ENCODE results near the gene GNG4.

GNG4 gene

GRCh38 chr1:235657747-235658526 is 8.4 kb upstream of the GNG4 start:
- Histone ChIP-seq H4K5ac (ENCODE audit: low read length) (no peak overlapping the region), H3K56ac (ENCODE audit: low read length) (no peak overlapping the region), H3K9ac (ENCODE audit: low read length) (no peak overlapping the region), H3K79me1 (ENCODE audit: low read length) (no peaks in the 10 kb centered on the region), H3K23ac (ENCODE audit: low read length) (no peak overlapping the region), H3K4me3 (ENCODE audit: low read length) (no peak overlapping the region), H3K79me2 (ENCODE audit: control insufficient read depth, insufficient read depth, low read length) (no peaks in the 10 kb centered on the region), H2AK5ac (ENCODE audit: low read length) (no peak overlapping the region), H2BK15ac (replicated peaks; ENCODE audit: low read depth) (no peak overlapping the region), H3K4me2 (ENCODE audit: low read length) (no peak overlapping the region), H3K27me3 (ENCODE audit: insufficient read depth, low read length, poor library complexity) (no peaks in the 10 kb centered on the region), H4K8ac (ENCODE audit: low read depth, low read length) (no peak overlapping the region), H3K4ac (ENCODE audit: low read depth, low read length) (no peak overlapping the region), H3K36me3 (ENCODE audit: control insufficient read depth, insufficient read depth, low read length) (no peaks in the 10 kb centered on the region), H2BK5ac (ENCODE audit: low read length) (no peak overlapping the region), H2BK120ac (ENCODE audit: low read depth, low read length) (no peak overlapping the region), H3K4me1 (ENCODE audit: control insufficient read depth, low read depth, low read length) (no peaks in the 10 kb centered on the region), H3K27ac (ENCODE audit: low read depth, low read length) (no peak overlapping the region), H3K18ac (ENCODE audit: low read length) (no peak overlapping the region)
- WGBS (ENCODE audit: extremely low coverage, insufficient coverage, low lambda C conversion rate) = no CpG with 5 or more reads among the region's 5 CpGs
- DNase-seq = no peak

GRCh38 chr1:235657269-235657668 is 7.7 kb upstream of the GNG4 start:
- Histone ChIP-seq H2BK120ac (ENCODE audit: low read depth, low read length) (no peak overlapping the region), H4K8ac (ENCODE audit: low read depth, low read length) (no peak overlapping the region), H3K23ac (ENCODE audit: low read length) (no peak overlapping the region), H3K56ac (ENCODE audit: low read length) (no peak overlapping the region), H4K5ac (ENCODE audit: low read length) (no peak overlapping the region), H2BK15ac (replicated peaks; ENCODE audit: low read depth) (no peak overlapping the region), H3K27ac (ENCODE audit: low read depth, low read length) (no peak overlapping the region), H3K27me3 (ENCODE audit: insufficient read depth, low read length, poor library complexity) (no peaks in the 10 kb centered on the region), H3K4me2 (ENCODE audit: low read length) (no peak overlapping the region), H3K36me3 (ENCODE audit: control insufficient read depth, insufficient read depth, low read length) (no peaks in the 10 kb centered on the region), H3K9ac (ENCODE audit: low read length) (no peak overlapping the region), H3K4me3 (ENCODE audit: low read length) (no peak overlapping the region), H3K4me1 (ENCODE audit: control insufficient read depth, low read depth, low read length) (no peaks in the 10 kb centered on the region), H3K18ac (ENCODE audit: low read length) (no peak overlapping the region), H3K4ac (ENCODE audit: low read depth, low read length) (no peak overlapping the region), H3K79me2 (ENCODE audit: control insufficient read depth, insufficient read depth, low read length) (no peaks in the 10 kb centered on the region), H3K79me1 (ENCODE audit: low read length) (no peaks in the 10 kb centered on the region), H2BK5ac (ENCODE audit: low read length) (no peak overlapping the region), H2AK5ac (ENCODE audit: low read length) (no peak overlapping the region)
- WGBS (ENCODE audit: extremely low coverage, insufficient coverage, low lambda C conversion rate) = no CpG with 5 or more reads among the region's 5 CpGs
- no peak for DNase-seq

- Histone ChIP-seq H3K27ac (ENCODE audit: low read depth, low read length) (no peak overlapping the region), H3K23ac (ENCODE audit: low read length) (no peak overlapping the region), H4K5ac (ENCODE audit: low read length) (no peak overlapping the region), H2AK5ac (ENCODE audit: low read length) (no peak overlapping the region), H3K36me3 (ENCODE audit: control insufficient read depth, insufficient read depth, low read length) (no peaks in the 10 kb centered on the region), H2BK120ac (ENCODE audit: low read depth, low read length) (no peak overlapping the region), H3K79me2 (ENCODE audit: control insufficient read depth, insufficient read depth, low read length) (no peaks in the 10 kb centered on the region), H3K27me3 (ENCODE audit: insufficient read depth, low read length, poor library complexity) (no peaks in the 10 kb centered on the region), H2BK15ac (replicated peaks; ENCODE audit: low read depth) (no peak overlapping the region), H4K8ac (ENCODE audit: low read depth, low read length) (no peak overlapping the region), H3K56ac (ENCODE audit: low read length) (no peak overlapping the region), H3K79me1 (ENCODE audit: low read length) (peaks cover under 1% of the 10 kb centered on the region), H3K4me3 (ENCODE audit: low read length) (no peak overlapping the region), H3K4me2 (ENCODE audit: low read length) (no peak overlapping the region), H3K4me1 (ENCODE audit: control insufficient read depth, low read depth, low read length) (peaks cover 2% of the 10 kb centered on the region), H2BK5ac (ENCODE audit: low read length) (no peak overlapping the region), H3K9ac (ENCODE audit: low read length) (no peak overlapping the region), H3K4ac (ENCODE audit: low read depth, low read length) (no peak overlapping the region), H3K18ac (ENCODE audit: low read length) (no peak overlapping the region)
- no CpG with 5 or more reads among the region's 11 CpGs for WGBS (ENCODE audit: extremely low coverage, insufficient coverage, low lambda C conversion rate)
- DNase-seq = no peak
These were observed 2.8 kb upstream of the GNG4 start for GRCh38 chr1:235652364-235652763.

GRCh38 chr1:235651170-235651806 is 1.7 kb upstream of the GNG4 start:
- H2BK15ac ChIP-seq (replicated peaks; ENCODE audit: low read depth) = no peak overlapping the region
- no peaks in the 10 kb centered on the region for H3K27me3 ChIP-seq (ENCODE audit: insufficient read depth, low read length, poor library complexity)
- H3K18ac ChIP-seq (ENCODE audit: low read length) = no peak overlapping the region
- H4K8ac ChIP-seq (ENCODE audit: low read depth, low read length) = no peak overlapping the region
- H3K27ac ChIP-seq (ENCODE audit: low read depth, low read length) = no peak overlapping the region
- peaks cover 2% of the 10 kb centered on the region for H3K79me2 ChIP-seq (ENCODE audit: control insufficient read depth, insufficient read depth, low read length)
- no peak overlapping the region for H3K23ac ChIP-seq (ENCODE audit: low read length)
- H3K79me1 ChIP-seq (ENCODE audit: low read length) = peaks cover 1% of the 10 kb centered on the region
- H2BK5ac ChIP-seq (ENCODE audit: low read length) = no peak overlapping the region
- H2BK120ac ChIP-seq (ENCODE audit: low read depth, low read length) = no peak overlapping the region
- H3K36me3 ChIP-seq (ENCODE audit: control insufficient read depth, insufficient read depth, low read length) = no peaks in the 10 kb centered on the region
- H2AK5ac ChIP-seq (ENCODE audit: low read length) = no peak overlapping the region
- no peak for DNase-seq
- no CpG with 5 or more reads among the region's 10 CpGs for WGBS (ENCODE audit: extremely low coverage, insufficient coverage, low lambda C conversion rate)
- H3K4me3 ChIP-seq (ENCODE audit: low read length) = no peak overlapping the region
- peak overlapping the region; percentile 71 for H3K4me2 ChIP-seq (ENCODE audit: low read length)
- H3K4me1 ChIP-seq (ENCODE audit: control insufficient read depth, low read depth, low read length) = peaks cover 2% of the 10 kb centered on the region
- H3K9ac ChIP-seq (ENCODE audit: low read length) = peak overlapping the region; percentile 78
- H4K5ac ChIP-seq (ENCODE audit: low read length) = no peak overlapping the region
- H3K4ac ChIP-seq (ENCODE audit: low read depth, low read length) = no peak overlapping the region
- H3K56ac ChIP-seq (ENCODE audit: low read length) = peak overlapping the region; percentile 91

- WGBS (ENCODE audit: extremely low coverage, insufficient coverage, low lambda C conversion rate) = no CpG with 5 or more reads among the region's 71 CpGs
These were observed 971 bp upstream of the GNG4 start for GRCh38 chr1:235650341-235651169.

More at GRCh38 chr1:235650341-235651169, 971 bp upstream of the GNG4 start:
- Histone ChIP-seq H3K36me3 (ENCODE audit: control insufficient read depth, insufficient read depth, low read length) (no peaks in the 10 kb centered on the region), H3K79me2 (ENCODE audit: control insufficient read depth, insufficient read depth, low read length) (peaks cover 2% of the 10 kb centered on the region), H3K27me3 (ENCODE audit: insufficient read depth, low read length, poor library complexity) (no peaks in the 10 kb centered on the region), H3K4me3 (ENCODE audit: low read length) (peak overlapping the region; percentile 56), H3K4ac (ENCODE audit: low read depth, low read length) (peak overlapping the region; percentile 25), H3K9ac (ENCODE audit: low read length) (peak overlapping the region; percentile 78), H3K18ac (ENCODE audit: low read length) (peak overlapping the region; percentile 64), H3K79me1 (ENCODE audit: low read length) (peaks cover 1% of the 10 kb centered on the region), H2BK15ac (replicated peaks; ENCODE audit: low read depth) (no peak overlapping the region), H2BK5ac (ENCODE audit: low read length) (no peak overlapping the region), H2AK5ac (ENCODE audit: low read length) (no peak overlapping the region), H3K56ac (ENCODE audit: low read length) (peak overlapping the region; percentile 91), H3K4me2 (ENCODE audit: low read length) (peak overlapping the region; percentile 71), H3K4me1 (ENCODE audit: control insufficient read depth, low read depth, low read length) (peaks cover 2% of the 10 kb centered on the region), H4K8ac (ENCODE audit: low read depth, low read length) (no peak overlapping the region), H4K5ac (ENCODE audit: low read length) (no peak overlapping the region), H3K23ac (ENCODE audit: low read length) (peak overlapping the region; percentile 53), H3K27ac (ENCODE audit: low read depth, low read length) (no peak overlapping the region), H2BK120ac (ENCODE audit: low read depth, low read length) (no peak overlapping the region)
- peak; percentile 60 for DNase-seq
